GM10266 (cell line): ENCODE data around the gene SLC29A3.

ENCODE experiments used
- DNase-seq: peaks from one replicate; pipeline ENCODE4 v3.0.0; 2012; ENCODE audit errors: extremely low spot score
- CTCF ChIP-seq: IDR thresholded peaks from 2 replicates; pipeline ENCODE4 v1.5.1; 2012; ENCODE audit warnings: mild to moderate bottlenecking, low read depth; ENCODE audit not compliant: control insufficient read depth, insufficient read depth; ENCODE audit errors: missing control alignments

SLC29A3 gene

GRCh38 chr10:71349406-71349805 lies 30.3 kb downstream of the SLC29A3 start:
- no peak for DNase-seq
- no peak for TF ChIP-seq CTCF

- no peak for TF ChIP-seq CTCF
- DNase-seq: no peak
Measured at GRCh38 chr10:71351087-71351486, 32.0 kb downstream of the SLC29A3 start.

GRCh38 chr10:71351628-71352319 lies 32.7 kb downstream of the SLC29A3 start:
- DNase-seq: no peak
- no peak for TF ChIP-seq CTCF

DNA sequence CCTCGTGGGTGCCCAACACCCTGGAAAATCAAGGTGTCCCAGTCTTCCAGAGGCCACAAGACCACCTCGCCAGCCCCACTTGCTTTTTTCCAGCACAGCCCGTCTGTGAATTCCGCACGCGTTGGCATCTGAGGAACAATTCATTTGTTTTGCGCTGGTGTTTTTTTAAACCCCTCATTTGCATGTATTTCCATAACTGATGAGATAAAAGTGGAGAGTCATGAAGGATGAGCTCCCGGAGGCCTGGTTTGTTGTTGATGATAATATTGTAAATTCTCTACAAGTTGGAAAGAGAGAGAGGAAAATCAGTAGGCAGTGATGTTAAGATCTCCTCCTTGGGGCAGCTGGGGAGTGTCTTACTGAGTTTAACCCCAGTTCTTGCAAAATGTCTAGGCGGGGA lies 34.6 kb downstream of the SLC29A3 start:
- DNase-seq: no peak
- no peak for TF ChIP-seq CTCF

DNA sequence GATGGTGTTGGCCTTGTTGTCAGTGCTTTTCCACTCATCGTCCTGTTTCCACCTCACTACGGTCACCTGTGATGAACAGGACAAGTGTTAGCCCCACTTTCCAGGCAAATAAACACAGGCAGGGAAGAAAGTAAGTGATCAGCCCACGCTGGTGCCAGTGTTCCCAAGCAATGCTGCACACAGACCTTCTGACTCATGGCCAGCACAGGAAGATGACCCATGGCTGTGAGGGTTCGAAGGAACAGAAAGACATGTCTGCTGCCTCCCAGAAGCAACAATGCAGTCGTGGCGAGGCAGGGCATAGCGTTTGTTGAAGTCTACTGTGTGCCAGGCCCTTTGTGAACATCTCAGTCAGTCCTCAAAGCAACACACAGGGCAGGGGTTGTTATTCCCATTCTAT lies 35.7 kb downstream of the SLC29A3 start:
- no peak for DNase-seq
- no peak for TF ChIP-seq CTCF

- no peak for TF ChIP-seq CTCF
- no peak for DNase-seq
Measured at GRCh38 chr10:71355886-71356285, 36.8 kb downstream of the SLC29A3 start.

- no peak for DNase-seq
Measured at GRCh38 chr10:71357792-71358265, 38.8 kb downstream of the SLC29A3 start.

More at GRCh38 chr10:71357792-71358265, 38.8 kb downstream of the SLC29A3 start:
- no peak for TF ChIP-seq CTCF
